Neutrophil (primary cell): Measurements from ENCODE around the gene RTN3.

Source experiments
- H3K27ac ChIP-seq: fragments of 200-600 bp; sonication (generic); 2 replicates; pipeline ENCODE4 v1.5.1; 2016; ENCODE audit warnings: mild to moderate bottlenecking, moderate library complexity
- H3K27me3 ChIP-seq: fragments of 200-600 bp; sonication (generic); 2 replicates; pipeline ENCODE4 v1.6.0; 2016; ENCODE audit warnings: mild to moderate bottlenecking
- H3K36me3 ChIP-seq: fragments of 200-600 bp; sonication (generic); 2 replicates; pipeline ENCODE4 v1.5.1; 2017
- H3K4me1 ChIP-seq, 2 experiments: fragments of 200-600 bp in 1 of 2; sonication (generic) in 1 of 2; 1 replicate in 1 of 2; 2 replicates in 1 of 2; pipeline versions ENCODE4 v1.5.1 to v1.6.1; 2013 to 2016; ENCODE audit warnings: low read depth in 1 of 2, low read length in 1 of 2, mild to moderate bottlenecking in 1 of 2, moderate library complexity in 1 of 2; ENCODE audit not compliant: control insufficient read depth in 1 of 2, insufficient read depth in 1 of 2
- H3K4me3 ChIP-seq, 2 experiments: fragments of 200-600 bp in 1 of 2; sonication (generic) in 1 of 2; 1 replicate in 1 of 2; 2 replicates in 1 of 2; pipeline ENCODE4 v1.5.1; 2013 to 2016; ENCODE audit warnings: low read depth in 1 of 2, low read length in 1 of 2, mild to moderate bottlenecking in 1 of 2, moderate library complexity in 1 of 2
- H3K9me3 ChIP-seq: fragments of 200-600 bp; sonication (generic); 2 replicates; pipeline ENCODE4 v1.5.1; 2016
- CTCF ChIP-seq: fragments of 200-600 bp; sonication (generic); IDR thresholded peaks from 2 replicates; pipeline ENCODE4 v1.5.1; 2016; ENCODE audit warnings: antibody characterized with exemption

RTN3 gene

GRCh38 chr11:63762654-63763495 is 81.6 kb downstream of the RTN3 start:
- no peak for TF ChIP-seq CTCF
- no peaks in the 10 kb centered on the region for H3K9me3 ChIP-seq
- H3K4me3 ChIP-seq = no peak overlapping the region
- peaks cover 18% of the 10 kb centered on the region for H3K27me3 ChIP-seq
- H3K4me1 ChIP-seq = peaks cover 0 to 3% of the 10 kb centered on the region in 2 experiments
- H3K27ac ChIP-seq = no peak overlapping the region
- H3K36me3 ChIP-seq = peaks cover 33% of the 10 kb centered on the region

GRCh38 chr11:63763496-63764339 is 82.4 kb downstream of the RTN3 start:
- Histone ChIP-seq H3K27ac (no peak overlapping the region), H3K36me3 (peaks cover 25% of the 10 kb centered on the region), H3K9me3 (no peaks in the 10 kb centered on the region), H3K27me3 (peaks cover 25% of the 10 kb centered on the region), H3K4me3 (no peak overlapping the region), H3K4me1 (peaks cover under 1 to 5% of the 10 kb centered on the region in 2 experiments)
- TF ChIP-seq CTCF = no peak

GRCh38 chr11:63764340-63764678 is 83.0 kb downstream of the RTN3 start:
- peaks cover 31% of the 10 kb centered on the region for H3K27me3 ChIP-seq
- no peak overlapping the region for H3K27ac ChIP-seq
- H3K4me1 ChIP-seq = peaks cover 7 to 11% of the 10 kb centered on the region in 2 experiments
- H3K4me3 ChIP-seq = no peak overlapping the region
- H3K36me3 ChIP-seq = peaks cover 19% of the 10 kb centered on the region
- no peak for TF ChIP-seq CTCF
- no peaks in the 10 kb centered on the region for H3K9me3 ChIP-seq

GRCh38 chr11:63764679-63765647 is 83.7 kb downstream of the RTN3 start:
- H3K36me3 ChIP-seq = peaks cover 14% of the 10 kb centered on the region

More at GRCh38 chr11:63764679-63765647, 83.7 kb downstream of the RTN3 start:
- H3K4me3 ChIP-seq = no peak overlapping the region
- no peaks in the 10 kb centered on the region for H3K9me3 ChIP-seq
- peaks cover 38% of the 10 kb centered on the region for H3K27me3 ChIP-seq
- no peak for TF ChIP-seq CTCF
- H3K4me1 ChIP-seq = peaks cover 13 to 17% of the 10 kb centered on the region in 2 experiments
- H3K27ac ChIP-seq = no peak overlapping the region
